ENCODE measurements around the gene TAGLN2. TPM values are rescaled to one million over a fixed set of nuclear protein-coding genes. Genes with fewer than 3 reads are reported as not detected.
"Not testable (repeated sequence)": the region's sequence is repeated elsewhere in the genome, so short reads cannot be mapped to it uniquely, and the experiment has no call there.

TAGLN2 gene
- total RNA-seq, 2 donors from 2014 or later = 239 to 375 TPM

GRCh38 chr1:159918352-159919200, 6.7 kb downstream of the TAGLN2 start:
- Mint-ChIP-seq H3K9me3 (no peaks in the 10 kb centered on the region), H3K4me3 (no peak overlapping the region), H3K36me3 (peaks cover 15% of the 10 kb centered on the region), H3K27me3 (no peaks in the 10 kb centered on the region), H3K4me1 (ENCODE audit: low read depth in 2 of 2) (peaks cover 52 to 54% of the 10 kb centered on the region in 2 donors), H3K27ac (peak overlapping the region; percentile 20 to 65)
- DNase-seq (ENCODE audit: low spot score) (no peak), ATAC-seq (no peak)

DNA sequence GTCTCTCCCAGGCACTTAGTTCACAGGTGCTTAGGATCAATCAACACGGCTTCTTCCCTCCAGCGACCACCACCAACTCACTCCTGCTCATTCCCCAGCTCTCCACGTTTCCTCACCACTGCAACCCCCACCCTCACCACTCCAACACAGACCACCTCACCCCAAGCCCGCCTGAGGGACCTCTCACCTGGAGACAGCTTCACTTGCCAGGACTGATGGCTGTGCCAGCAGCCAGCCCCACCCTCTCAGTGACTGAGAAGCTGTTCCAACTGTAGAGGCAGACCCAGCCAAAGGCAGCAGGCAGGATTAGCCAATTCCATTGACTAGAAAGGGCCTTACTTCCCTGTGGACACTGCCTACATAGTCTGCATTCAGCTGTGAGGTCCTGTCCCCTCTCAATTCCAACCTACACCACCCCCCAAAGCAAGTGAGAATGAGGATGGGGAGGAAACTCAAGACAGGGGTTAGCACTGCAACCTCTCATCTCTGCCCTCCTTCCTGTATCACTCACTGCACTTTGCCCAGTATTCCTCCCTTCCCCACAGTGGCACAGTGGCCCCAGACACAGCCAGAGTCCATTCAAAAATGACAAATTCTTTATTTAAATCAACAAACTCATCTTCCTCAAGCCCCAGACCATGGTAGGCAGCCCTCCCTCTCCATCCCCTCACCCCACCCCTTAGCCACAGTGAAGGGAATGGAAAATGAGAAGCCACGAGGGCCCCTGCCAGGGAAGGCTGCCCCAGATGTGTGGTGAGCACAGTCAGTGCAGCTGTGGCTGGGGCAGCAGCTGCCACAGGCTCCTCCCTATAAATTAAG, 7.6 kb downstream of the TAGLN2 start:
- H3K4me1 Mint-ChIP-seq (ENCODE audit: low read depth in 2 of 2) = peaks cover 48 to 52% of the 10 kb centered on the region in 2 donors
- peak overlapping the region; percentile 20 to 65 for H3K27ac Mint-ChIP-seq
- ATAC-seq (no peak), DNase-seq (ENCODE audit: low spot score) (no peak)
- H3K27me3 Mint-ChIP-seq = no peaks in the 10 kb centered on the region
- no peak overlapping the region for H3K4me3 Mint-ChIP-seq
- H3K36me3 Mint-ChIP-seq = peaks cover 14% of the 10 kb centered on the region
- H3K9me3 Mint-ChIP-seq = no peaks in the 10 kb centered on the region

- H3K36me3 Mint-ChIP-seq = peaks cover 14% of the 10 kb centered on the region
- ATAC-seq (no peak), DNase-seq (ENCODE audit: low spot score) (no peak)
- H3K9me3 Mint-ChIP-seq = no peaks in the 10 kb centered on the region
- H3K27me3 Mint-ChIP-seq = no peaks in the 10 kb centered on the region
- H3K27ac Mint-ChIP-seq = peak overlapping the region in 1 of 2 donors; percentile 38
- H3K4me1 Mint-ChIP-seq (ENCODE audit: low read depth in 2 of 2) = peaks cover 47 to 54% of the 10 kb centered on the region in 2 donors
- H3K4me3 Mint-ChIP-seq = no peak overlapping the region
These were observed 8.9 kb downstream of the TAGLN2 start for GRCh38 chr1:159916242-159917051.

- H3K27me3 Mint-ChIP-seq = no peaks in the 10 kb centered on the region
- no peak overlapping the region for H3K4me3 Mint-ChIP-seq
- ATAC-seq = no peak
- H3K4me1 Mint-ChIP-seq (ENCODE audit: low read depth in 2 of 2) = peaks cover 47 to 54% of the 10 kb centered on the region in 2 donors
- DNase-seq (ENCODE audit: low spot score) = no peak
- peak overlapping the region in 1 of 2 donors; percentile 38 for H3K27ac Mint-ChIP-seq
- H3K36me3 Mint-ChIP-seq = peaks cover 14% of the 10 kb centered on the region
- no peaks in the 10 kb centered on the region for H3K9me3 Mint-ChIP-seq
These were observed 9.6 kb downstream of the TAGLN2 start for GRCh38 chr1:159915571-159916241.

DNA sequence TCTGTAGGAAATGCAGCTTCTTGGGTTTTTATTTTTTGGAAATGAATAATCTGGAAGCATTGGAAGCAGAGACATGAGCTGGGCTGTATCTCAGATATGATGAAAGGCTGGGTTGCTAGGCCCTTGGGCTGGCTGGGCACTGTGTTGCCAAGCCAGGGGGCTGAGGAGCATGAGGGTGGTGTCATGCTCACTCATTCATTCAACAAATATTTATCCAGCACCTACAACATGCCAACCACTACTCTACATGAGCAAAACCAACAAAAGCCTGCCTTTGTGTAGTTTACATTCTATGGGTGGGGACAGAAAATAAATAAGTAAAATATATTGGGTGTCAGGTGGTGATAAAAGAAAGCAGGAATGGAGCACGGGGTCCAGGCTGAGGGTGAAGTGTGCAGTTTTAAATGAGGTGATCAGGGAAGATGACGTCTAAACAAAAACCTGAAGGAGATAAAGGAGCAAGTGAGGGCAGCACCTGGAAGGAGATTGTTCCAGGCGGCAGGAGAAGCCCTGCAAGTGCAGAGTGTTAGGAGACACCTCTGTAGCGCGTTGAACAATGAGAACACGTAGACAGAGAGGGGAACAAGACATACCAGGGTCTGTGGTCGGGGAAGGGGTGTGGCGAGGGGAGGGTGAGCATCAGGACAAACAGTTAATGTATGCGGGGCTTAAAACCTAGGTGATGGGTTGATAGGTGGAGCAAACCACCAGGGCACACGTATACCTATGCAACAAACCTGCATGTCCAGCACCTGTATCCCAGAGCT, 10.9 kb downstream of the TAGLN2 start:
- Mint-ChIP-seq H3K36me3 (peaks cover 14% of the 10 kb centered on the region), H3K4me1 (ENCODE audit: low read depth in 2 of 2) (peaks cover 48 to 61% of the 10 kb centered on the region in 2 donors), H3K27me3 (no peaks in the 10 kb centered on the region), H3K27ac (peak overlapping the region; percentile 88 to 91), H3K9me3 (no peaks in the 10 kb centered on the region), H3K4me3 (no peak overlapping the region)
- ATAC-seq = no peak
- no peak for DNase-seq (ENCODE audit: low spot score)

- peaks cover 14% of the 10 kb centered on the region for H3K36me3 Mint-ChIP-seq
- H3K27ac Mint-ChIP-seq = peak overlapping the region; percentile 88 to 91
- no peaks in the 10 kb centered on the region for H3K9me3 Mint-ChIP-seq
- DNase-seq (ENCODE audit: low spot score) = no peak
- H3K4me1 Mint-ChIP-seq (ENCODE audit: low read depth in 2 of 2) = peaks cover 43 to 61% of the 10 kb centered on the region in 2 donors
- H3K27me3 Mint-ChIP-seq = no peaks in the 10 kb centered on the region
- H3K4me3 Mint-ChIP-seq = peak overlapping the region; percentile 50
- ATAC-seq = no peak
These were observed 11.7 kb downstream of the TAGLN2 start for GRCh38 chr1:159913451-159914192.

DNA sequence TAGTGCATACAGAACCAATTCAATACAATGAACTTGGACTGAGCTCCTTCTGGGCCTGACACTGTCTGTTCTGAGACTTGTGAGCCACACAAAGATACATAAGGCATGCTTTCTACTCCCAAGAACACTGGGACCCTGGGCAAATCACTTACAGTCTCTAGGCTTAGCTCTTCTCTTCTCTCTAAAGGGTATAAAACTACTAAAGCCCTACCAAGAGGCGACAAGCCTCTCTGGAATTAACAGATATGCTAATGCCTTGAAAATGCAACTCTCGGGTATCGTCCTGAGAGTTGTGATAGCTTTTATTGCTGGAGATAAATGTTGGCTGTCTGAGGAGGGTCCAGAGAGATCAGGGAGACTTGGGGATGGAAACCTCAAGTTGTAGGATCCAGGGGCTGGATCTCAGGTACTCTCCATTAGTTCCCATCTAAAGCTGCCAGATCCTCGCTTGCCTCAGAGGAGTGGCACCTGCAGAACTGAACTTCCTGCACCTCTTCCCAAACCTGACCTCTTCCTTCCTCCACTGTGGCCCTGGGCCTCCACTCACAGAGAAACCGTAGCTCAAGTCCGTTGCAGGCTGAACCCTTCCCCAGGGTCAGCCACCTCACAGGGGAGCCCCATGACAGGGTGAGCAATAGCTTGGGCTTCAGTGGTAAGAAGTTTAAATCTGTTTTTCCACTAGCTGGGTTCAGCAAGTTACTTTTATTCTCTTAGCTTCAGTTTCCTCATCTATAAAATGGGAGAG, 13.8 kb downstream of the TAGLN2 start:
- no peak for DNase-seq (ENCODE audit: low spot score)
- Mint-ChIP-seq H3K36me3 (peaks cover 5% of the 10 kb centered on the region), H3K27ac (peak overlapping the region; percentile 88 to 91)

GRCh38 chr1:159908031-159908940, 17.0 kb downstream of the TAGLN2 start:
- peaks cover 32 to 34% of the 10 kb centered on the region in 2 donors for H3K4me1 Mint-ChIP-seq (ENCODE audit: low read depth in 2 of 2)
- H3K27ac Mint-ChIP-seq = peak overlapping the region; percentile 26 to 73
- H3K4me3 Mint-ChIP-seq = no peak overlapping the region
- no peaks in the 10 kb centered on the region for H3K36me3 Mint-ChIP-seq
- no peaks in the 10 kb centered on the region for H3K27me3 Mint-ChIP-seq
- no peaks in the 10 kb centered on the region for H3K9me3 Mint-ChIP-seq
- no peak for ATAC-seq
- DNase-seq (ENCODE audit: low spot score) = no peak

More for the DNA sequence above, 13.8 kb downstream of the TAGLN2 start:
- peaks cover 37 to 49% of the 10 kb centered on the region in 2 donors for H3K4me1 Mint-ChIP-seq (ENCODE audit: low read depth in 2 of 2)
- peak overlapping the region; percentile 70 for H3K4me3 Mint-ChIP-seq
- no peaks in the 10 kb centered on the region for H3K27me3 Mint-ChIP-seq
- H3K9me3 Mint-ChIP-seq = no peaks in the 10 kb centered on the region
- ATAC-seq = no peak

DNA sequence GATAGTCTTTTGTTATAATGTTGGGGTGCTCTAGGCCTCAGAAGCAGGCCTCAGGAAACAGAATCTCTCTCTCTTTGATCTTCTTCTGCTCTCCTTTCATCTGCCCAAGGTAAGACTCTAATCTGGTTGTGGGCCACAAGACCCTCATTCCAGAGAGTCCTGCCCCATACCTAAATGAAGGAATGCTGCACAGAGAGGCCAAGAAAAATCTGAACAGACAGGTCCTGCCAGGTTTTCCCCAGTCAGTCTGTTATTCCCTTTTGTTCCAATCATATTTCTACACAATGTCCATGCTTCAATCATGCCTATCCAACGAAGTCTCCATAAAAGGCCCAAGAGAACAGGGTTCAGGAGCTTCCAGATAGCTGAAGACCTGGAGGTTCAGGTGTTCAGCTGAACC, 18.3 kb downstream of the TAGLN2 start:
- DNase-seq (ENCODE audit: low spot score) = no peak
- no peaks in the 10 kb centered on the region for H3K27me3 Mint-ChIP-seq
- H3K4me3 Mint-ChIP-seq = no peak overlapping the region
- H3K4me1 Mint-ChIP-seq (ENCODE audit: low read depth in 2 of 2) = peaks cover 24 to 27% of the 10 kb centered on the region in 2 donors
- no peaks in the 10 kb centered on the region for H3K9me3 Mint-ChIP-seq
- no peaks in the 10 kb centered on the region for H3K36me3 Mint-ChIP-seq
- H3K27ac Mint-ChIP-seq = peak overlapping the region in 1 of 2 donors; percentile 80
- no peak for ATAC-seq

DNA sequence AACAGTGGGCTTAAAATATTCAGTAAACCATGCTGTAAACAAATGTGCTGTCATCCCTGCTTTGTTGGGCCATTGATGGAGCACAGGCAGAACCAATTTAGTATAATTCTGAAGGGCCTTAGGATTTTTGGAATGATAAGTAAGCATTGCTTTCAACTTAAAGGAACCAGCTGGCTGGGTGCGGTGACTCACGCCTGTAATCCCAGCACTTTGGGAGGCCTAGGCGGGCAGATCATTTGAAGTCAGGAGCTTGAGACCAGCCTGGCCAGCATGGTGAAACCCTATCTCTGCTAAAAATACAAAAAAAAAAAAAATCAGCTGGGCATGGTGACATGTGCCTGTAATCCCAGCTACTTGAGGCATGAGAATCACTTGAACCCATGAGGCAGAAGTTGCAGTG, 21.3 kb downstream of the TAGLN2 start:
- DNase-seq (ENCODE audit: low spot score); H3K36me3 Mint-ChIP-seq; H3K27me3 Mint-ChIP-seq; H3K4me3 Mint-ChIP-seq; H3K4me1 Mint-ChIP-seq (ENCODE audit: low read depth in 2 of 2); H3K9me3 Mint-ChIP-seq; H3K27ac Mint-ChIP-seq; ATAC-seq: not testable (repeated sequence)

DNA sequence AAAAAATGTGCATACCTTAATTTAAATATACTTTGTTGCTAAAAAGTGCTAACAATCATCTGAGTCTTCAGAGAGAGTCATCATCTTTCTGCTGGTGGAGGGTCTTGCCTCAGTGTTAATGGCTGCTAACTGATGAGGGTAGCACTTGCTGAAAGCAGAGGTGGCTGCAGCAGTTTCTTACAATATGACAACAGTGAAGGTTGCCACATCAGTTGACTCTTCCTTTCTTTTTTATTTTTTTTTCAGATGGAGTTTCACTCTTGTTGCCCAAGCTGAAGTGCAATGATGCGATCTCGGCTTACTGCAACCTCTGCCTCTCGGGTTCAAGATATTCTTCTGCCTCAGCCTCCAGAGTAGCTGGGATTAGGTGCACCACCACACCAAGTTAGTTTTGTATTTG, 22.8 kb downstream of the TAGLN2 start:
- H3K4me3 Mint-ChIP-seq = no peak overlapping the region
- DNase-seq (ENCODE audit: low spot score) = no peak
- H3K4me1 Mint-ChIP-seq (ENCODE audit: low read depth in 2 of 2) = peaks cover 0 to 4% of the 10 kb centered on the region in 2 donors
- H3K36me3 Mint-ChIP-seq = no peaks in the 10 kb centered on the region
- H3K27me3 Mint-ChIP-seq = no peaks in the 10 kb centered on the region
- H3K9me3 Mint-ChIP-seq = no peaks in the 10 kb centered on the region
- H3K27ac Mint-ChIP-seq = no peak overlapping the region
- no peak for ATAC-seq

Data from natural killer cell treated with Interleukin-12 subunit alpha and Interleukin-12 subunit beta and Interleukin-15 and Interleukin-18, amount 100 ng/mL, for 72 hours (primary cell).